ENCODE measurements around the gene HOXC9. TPM values are rescaled to one million over a fixed set of nuclear protein-coding genes. Genes with fewer than 3 reads are reported as not detected.

The HOXC9 gene
- total and polyA plus RNA-seq, 10 donors, result 0.05 TPM; not detected in 9

GRCh38 chr12:53981634-53982565, 18.1 kb upstream of the HOXC9 start:
- H3K27me3 ChIP-seq (replicated peaks in 1 of 7), result peaks cover 25 to 100% (median 99%) of the 10 kb centered on the region in 7 donors
- no peak for DNase-seq
- 9 to 28% (median 13%) methylated on average over 29 to 30 of the region's 30 CpGs for WGBS, 5 donors

GRCh38 chr12:53982648-53983567, 17.1 kb upstream of the HOXC9 start:
- Histone ChIP-seq H3K9me3 (peaks cover 0 to 12% (median 0%) of the 10 kb centered on the region in 8 donors), H3K36me3 (no peaks in the 10 kb centered on the region), H3K27ac (no peak overlapping the region), H3K4me3 (no peak overlapping the region), H3K27me3 (replicated peaks in 1 of 7) (peaks cover 29 to 100% (median 99%) of the 10 kb centered on the region in 7 donors), H3K4me1 (peaks cover 12 to 40% (median 23%) of the 10 kb centered on the region in 6 donors)
- intact Hi-C loops (cut with DNase I; ENCODE audit: low total_unique reads), result no loop called here
- no peak for TF ChIP-seq POLR2A (IDR thresholded peaks at IDR 0.05)
- no peak for TF ChIP-seq POLR2AphosphoS5 (IDR thresholded peaks at IDR 0.05)
- TF ChIP-seq, protein P1, sequence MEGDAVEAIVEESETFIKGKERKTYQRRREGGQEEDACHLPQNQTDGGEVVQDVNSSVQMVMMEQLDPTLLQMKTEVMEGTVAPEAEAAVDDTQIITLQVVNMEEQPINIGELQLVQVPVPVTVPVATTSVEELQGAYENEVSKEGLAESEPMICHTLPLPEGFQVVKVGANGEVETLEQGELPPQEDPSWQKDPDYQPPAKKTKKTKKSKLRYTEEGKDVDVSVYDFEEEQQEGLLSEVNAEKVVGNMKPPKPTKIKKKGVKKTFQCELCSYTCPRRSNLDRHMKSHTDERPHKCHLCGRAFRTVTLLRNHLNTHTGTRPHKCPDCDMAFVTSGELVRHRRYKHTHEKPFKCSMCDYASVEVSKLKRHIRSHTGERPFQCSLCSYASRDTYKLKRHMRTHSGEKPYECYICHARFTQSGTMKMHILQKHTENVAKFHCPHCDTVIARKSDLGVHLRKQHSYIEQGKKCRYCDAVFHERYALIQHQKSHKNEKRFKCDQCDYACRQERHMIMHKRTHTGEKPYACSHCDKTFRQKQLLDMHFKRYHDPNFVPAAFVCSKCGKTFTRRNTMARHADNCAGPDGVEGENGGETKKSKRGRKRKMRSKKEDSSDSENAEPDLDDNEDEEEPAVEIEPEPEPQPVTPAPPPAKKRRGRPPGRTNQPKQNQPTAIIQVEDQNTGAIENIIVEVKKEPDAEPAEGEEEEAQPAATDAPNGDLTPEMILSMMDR (IDR thresholded peaks at IDR 0.05 in 8 of 11, conservative IDR thresholded peaks at IDR 0.05 in 3 of 11), result no peak
- WGBS, 5 donors, result 10 to 17% (median 14%) methylated on average over 25 to 26 of the region's 26 CpGs
- no peak for DNase-seq

More at GRCh38 chr12:53981634-53982565, 18.1 kb upstream of the HOXC9 start:
- intact Hi-C loops (cut with DNase I; ENCODE audit: low total_unique reads), result no loop called here
- no peak overlapping the region for H3K4me3 ChIP-seq
- peaks cover 12 to 42% (median 23%) of the 10 kb centered on the region in 6 donors for H3K4me1 ChIP-seq
- TF ChIP-seq POLR2A (IDR thresholded peaks at IDR 0.05) (no peak), POLR2AphosphoS5 (IDR thresholded peaks at IDR 0.05) (no peak)
- TF ChIP-seq, protein P1 (IDR thresholded peaks at IDR 0.05 in 8 of 11, conservative IDR thresholded peaks at IDR 0.05 in 3 of 11), result no peak
- no peaks in the 10 kb centered on the region for H3K36me3 ChIP-seq
- H3K27ac ChIP-seq, result no peak overlapping the region
- peaks cover 0 to 12% (median 0%) of the 10 kb centered on the region in 8 donors for H3K9me3 ChIP-seq

GRCh38 chr12:53983568-53983949, 16.4 kb upstream of the HOXC9 start:
- no peak overlapping the region for H3K27ac ChIP-seq
- H3K4me3 ChIP-seq, result no peak overlapping the region
- no peak for DNase-seq
- no peak for TF ChIP-seq POLR2AphosphoS5 (IDR thresholded peaks at IDR 0.05)
- TF ChIP-seq, protein P1 (IDR thresholded peaks at IDR 0.05 in 8 of 11, conservative IDR thresholded peaks at IDR 0.05 in 3 of 11), result no peak
- TF ChIP-seq POLR2A (IDR thresholded peaks at IDR 0.05), result no peak
- intact Hi-C loops (cut with DNase I; ENCODE audit: low total_unique reads), result no loop called here
- 2 to 5% (median 4%) methylated on average over 17 of the region's 17 CpGs for WGBS, 5 donors
- H3K36me3 ChIP-seq, result no peaks in the 10 kb centered on the region
- H3K4me1 ChIP-seq, result peaks cover 12 to 37% (median 23%) of the 10 kb centered on the region in 6 donors
- peaks cover 33 to 100% (median 99%) of the 10 kb centered on the region in 7 donors for H3K27me3 ChIP-seq (replicated peaks in 1 of 7)
- H3K9me3 ChIP-seq, result peaks cover 0 to 12% (median 0%) of the 10 kb centered on the region in 8 donors
